ENCODE results near the gene MN1. TPM values are rescaled to one million over a fixed set of nuclear protein-coding genes. Genes with fewer than 3 reads are reported as not detected.

The MN1 gene
- polyA plus RNA-seq, 3 donors = 0.06 to 0.38 (median 0.29) TPM

- no peak overlapping the region for H3K4me3 ChIP-seq (replicated peaks in 1 of 3; ENCODE audit: low read depth in 2 of 3, low read length in 3 of 3)
- Mint-ChIP-seq H3K9me3 (peaks cover 0 to 3% (median 2%) of the 10 kb centered on the region in 7 donors), H3K27me3 (ENCODE audit: low read depth in 3 of 3) (peaks cover 0 to 2% (median 0%) of the 10 kb centered on the region in 3 donors), H3K4me3 (no peak overlapping the region), H3K27ac (no peak overlapping the region), H3K4me1 (peaks cover 33% of the 10 kb centered on the region), H3K36me3 (no peaks in the 10 kb centered on the region)
- no peak overlapping the region for H2AFZ ChIP-seq (ENCODE audit: insufficient read depth, low read depth, low read length, poor library complexity, severe bottlenecking)
- H3K4me1 ChIP-seq (ENCODE audit: control insufficient read depth in 1 of 2, insufficient read depth in 2 of 2, low read length in 2 of 2) = peaks cover 30 to 34% of the 10 kb centered on the region in 2 donors
- DNase-seq = no peak
- H3K27me3 ChIP-seq (ENCODE audit: control insufficient read depth in 2 of 2, insufficient read depth in 2 of 2, low read length in 2 of 2) = no peaks in the 10 kb centered on the region
- no peak overlapping the region for H3K27ac ChIP-seq (ENCODE audit: low read depth in 1 of 2, low read length in 2 of 2)
- no peaks in the 10 kb centered on the region for H3K36me3 ChIP-seq (replicated peaks in 1 of 2; ENCODE audit: control insufficient read depth in 1 of 2, insufficient read depth in 2 of 2, low read length in 2 of 2)
- TF ChIP-seq, protein P1, sequence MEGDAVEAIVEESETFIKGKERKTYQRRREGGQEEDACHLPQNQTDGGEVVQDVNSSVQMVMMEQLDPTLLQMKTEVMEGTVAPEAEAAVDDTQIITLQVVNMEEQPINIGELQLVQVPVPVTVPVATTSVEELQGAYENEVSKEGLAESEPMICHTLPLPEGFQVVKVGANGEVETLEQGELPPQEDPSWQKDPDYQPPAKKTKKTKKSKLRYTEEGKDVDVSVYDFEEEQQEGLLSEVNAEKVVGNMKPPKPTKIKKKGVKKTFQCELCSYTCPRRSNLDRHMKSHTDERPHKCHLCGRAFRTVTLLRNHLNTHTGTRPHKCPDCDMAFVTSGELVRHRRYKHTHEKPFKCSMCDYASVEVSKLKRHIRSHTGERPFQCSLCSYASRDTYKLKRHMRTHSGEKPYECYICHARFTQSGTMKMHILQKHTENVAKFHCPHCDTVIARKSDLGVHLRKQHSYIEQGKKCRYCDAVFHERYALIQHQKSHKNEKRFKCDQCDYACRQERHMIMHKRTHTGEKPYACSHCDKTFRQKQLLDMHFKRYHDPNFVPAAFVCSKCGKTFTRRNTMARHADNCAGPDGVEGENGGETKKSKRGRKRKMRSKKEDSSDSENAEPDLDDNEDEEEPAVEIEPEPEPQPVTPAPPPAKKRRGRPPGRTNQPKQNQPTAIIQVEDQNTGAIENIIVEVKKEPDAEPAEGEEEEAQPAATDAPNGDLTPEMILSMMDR (IDR thresholded peaks at IDR 0.05) = no peak
- no peak overlapping the region for H3K4me2 ChIP-seq (replicated peaks; ENCODE audit: extremely low read depth, low read length, poor library complexity, severe bottlenecking)
- 93% methylated on average over 8 of the region's 9 CpGs for WGBS (ENCODE audit: insufficient coverage)
- no peaks in the 10 kb centered on the region for H3K79me2 ChIP-seq (ENCODE audit: insufficient read depth, low read length)
- H3K9me3 ChIP-seq (replicated peaks in 1 of 2; ENCODE audit: control insufficient read depth in 1 of 2, insufficient read depth in 1 of 2, low read length in 2 of 2) = no peaks in the 10 kb centered on the region
- intact Hi-C loops (cut with micrococcal nuclease) = no loop called here
- no peaks in the 10 kb centered on the region for H4K20me1 ChIP-seq (ENCODE audit: insufficient read depth, low read length)
- no peak overlapping the region for H3K9ac ChIP-seq (ENCODE audit: insufficient read depth, low read length, poor library complexity, severe bottlenecking)
Observed at GRCh38 chr22:27730641-27731433, 70.7 kb downstream of the MN1 start.

GRCh38 chr22:27729246-27729645 lies 72.3 kb downstream of the MN1 start:
- no peaks in the 10 kb centered on the region for H3K36me3 ChIP-seq (replicated peaks in 1 of 2; ENCODE audit: control insufficient read depth in 1 of 2, insufficient read depth in 2 of 2, low read length in 2 of 2)
- no peaks in the 10 kb centered on the region for H3K27me3 ChIP-seq (ENCODE audit: control insufficient read depth in 2 of 2, insufficient read depth in 2 of 2, low read length in 2 of 2)
- DNase-seq = peak in 2 of 3 donors; percentile 41 to 47
- no peaks in the 10 kb centered on the region for H4K20me1 ChIP-seq (ENCODE audit: insufficient read depth, low read length)
- no peaks in the 10 kb centered on the region for H3K36me3 Mint-ChIP-seq
- TF ChIP-seq, protein P1 (IDR thresholded peaks at IDR 0.05) = no peak
- H3K4me2 ChIP-seq (replicated peaks; ENCODE audit: extremely low read depth, low read length, poor library complexity, severe bottlenecking) = no peak overlapping the region
- H3K27ac ChIP-seq (ENCODE audit: low read depth in 1 of 2, low read length in 2 of 2) = peak overlapping the region in 1 of 2 donors; percentile 63
- H3K9me3 Mint-ChIP-seq = peaks cover 0 to 7% (median 3%) of the 10 kb centered on the region in 7 donors
- H3K4me1 ChIP-seq (ENCODE audit: control insufficient read depth in 1 of 2, insufficient read depth in 2 of 2, low read length in 2 of 2) = peaks cover 30 to 35% of the 10 kb centered on the region in 2 donors
- no peak overlapping the region for H3K4me3 ChIP-seq (replicated peaks in 1 of 3; ENCODE audit: low read depth in 2 of 3, low read length in 3 of 3)
- H3K79me2 ChIP-seq (ENCODE audit: insufficient read depth, low read length) = no peaks in the 10 kb centered on the region
- intact Hi-C loops (cut with micrococcal nuclease) = loop anchor here (2.0 to 5.0 kb wide), 2 partner anchors 34 to 73 kb away; partner anchors contain the start of gene MN1 (in 1 of the 2)
- no peaks in the 10 kb centered on the region for H3K9me3 ChIP-seq (replicated peaks in 1 of 2; ENCODE audit: control insufficient read depth in 1 of 2, insufficient read depth in 1 of 2, low read length in 2 of 2)
- H3K27ac Mint-ChIP-seq = peak overlapping the region; percentile 35 to 94 (median 82)
- peaks cover 38% of the 10 kb centered on the region for H3K4me1 Mint-ChIP-seq
- H3K4me3 Mint-ChIP-seq = no peak overlapping the region
- no peak overlapping the region for H2AFZ ChIP-seq (ENCODE audit: insufficient read depth, low read depth, low read length, poor library complexity, severe bottlenecking)
- peak overlapping the region; percentile 6 for H3K9ac ChIP-seq (ENCODE audit: insufficient read depth, low read length, poor library complexity, severe bottlenecking)
- no CpG with 5 or more reads among the region's 4 CpGs for WGBS (ENCODE audit: insufficient coverage)
- peaks cover 0 to 6% (median 0%) of the 10 kb centered on the region in 3 donors for H3K27me3 Mint-ChIP-seq (ENCODE audit: low read depth in 3 of 3)

Data from CD14-positive monocyte (primary cell).